Osteocyte (in vitro differentiated cells): ENCODE data around the gene PRKAR1B. TPM values are rescaled to one million over a fixed set of nuclear protein-coding genes. Genes with fewer than 3 reads are reported as not detected.

ENCODE experiments used
- DNase-seq: peaks from one replicate; pipeline ENCODE4 v3.0.0; 2021; ENCODE audit warnings: mixed read lengths; ENCODE audit not compliant: unreplicated experiment; ENCODE audit errors: extremely low spot score
- H3K27ac Mint-ChIP-seq: one replicate; pipeline ENCODE4 v1.8.0; 2021; ENCODE audit warnings: mild to moderate bottlenecking, mixed read lengths; ENCODE audit not compliant: unreplicated experiment
- H3K27me3 Mint-ChIP-seq: one replicate; pipeline ENCODE4 v1.8.0; 2021; ENCODE audit warnings: mixed read lengths; ENCODE audit not compliant: unreplicated experiment
- H3K36me3 Mint-ChIP-seq: one replicate; pipeline ENCODE4 v1.8.0; 2021; ENCODE audit warnings: mixed read lengths; ENCODE audit not compliant: unreplicated experiment
- H3K4me1 Mint-ChIP-seq: one replicate; pipeline ENCODE4 v1.8.0; 2021; ENCODE audit warnings: mixed read lengths; ENCODE audit not compliant: unreplicated experiment
- H3K4me3 Mint-ChIP-seq: one replicate; pipeline ENCODE4 v1.8.0; 2021; ENCODE audit warnings: mild to moderate bottlenecking, moderate library complexity, mixed read lengths; ENCODE audit not compliant: unreplicated experiment
- H3K9me3 Mint-ChIP-seq: one replicate; pipeline ENCODE4 v1.8.0; 2021; ENCODE audit warnings: mixed read lengths; ENCODE audit not compliant: unreplicated experiment
- CTCF ChIP-seq: fragments of 200-600 bp; sonication (generic); IDR thresholded peaks from 2 replicates; pipeline ENCODE4 v1.5.0; 2021; ENCODE audit warnings: antibody characterized with exemption, mild to moderate bottlenecking, moderate library complexity
- total RNA-seq: library from RNA; stranded (reverse); gene quantifications from 2 replicates; pipeline ENCODE4 v1.2.1, GENCODE V29; 2021

The PRKAR1B gene
- total RNA-seq, 1 donor from 2014 or later, result 12.0 TPM

GRCh38 chr7:607938-608337 lies 119.1 kb downstream of the PRKAR1B start:
- H3K9me3 Mint-ChIP-seq, result no peaks in the 10 kb centered on the region
- TF ChIP-seq CTCF, result no peak
- peaks cover 58% of the 10 kb centered on the region for H3K4me1 Mint-ChIP-seq
- H3K27me3 Mint-ChIP-seq, result no peaks in the 10 kb centered on the region
- H3K27ac Mint-ChIP-seq, result peak overlapping the region; percentile 90
- no peak overlapping the region for H3K4me3 Mint-ChIP-seq
- DNase-seq, result no peak
- H3K36me3 Mint-ChIP-seq, result no peaks in the 10 kb centered on the region

- DNase-seq, result no peak
- TF ChIP-seq CTCF, result no peak
- H3K27me3 Mint-ChIP-seq, result no peaks in the 10 kb centered on the region
- no peaks in the 10 kb centered on the region for H3K9me3 Mint-ChIP-seq
- H3K4me1 Mint-ChIP-seq, result peaks cover 65% of the 10 kb centered on the region
- H3K27ac Mint-ChIP-seq, result peak overlapping the region; percentile 99
- H3K4me3 Mint-ChIP-seq, result no peak overlapping the region
- H3K36me3 Mint-ChIP-seq, result no peaks in the 10 kb centered on the region
These were observed 121.2 kb downstream of the PRKAR1B start for GRCh38 chr7:605661-606450.

GRCh38 chr7:604884-605531 lies 122.1 kb downstream of the PRKAR1B start:
- Mint-ChIP-seq H3K27me3 (no peaks in the 10 kb centered on the region), H3K36me3 (no peaks in the 10 kb centered on the region), H3K27ac (peak overlapping the region; percentile 99), H3K4me3 (peak overlapping the region; percentile 65), H3K9me3 (no peaks in the 10 kb centered on the region), H3K4me1 (peaks cover 57% of the 10 kb centered on the region)
- TF ChIP-seq CTCF, result no peak
- no peak for DNase-seq

- TF ChIP-seq CTCF, result no peak
- Mint-ChIP-seq H3K9me3 (no peaks in the 10 kb centered on the region), H3K4me1 (peaks cover 51% of the 10 kb centered on the region), H3K4me3 (peak overlapping the region; percentile 65), H3K36me3 (no peaks in the 10 kb centered on the region), H3K27me3 (no peaks in the 10 kb centered on the region), H3K27ac (peak overlapping the region; percentile 99)
- DNase-seq, result peak; percentile 95
These were observed 122.8 kb downstream of the PRKAR1B start for GRCh38 chr7:604001-604883.
